Tibial artery (tissue), 4 donors: ENCODE measurements around the gene VCX2.
"Not testable (repeated sequence)": the region's sequence is repeated elsewhere in the genome, so short reads cannot be mapped to it uniquely, and the experiment has no call there.

ENCODE experiments used
- DNase-seq, 2 donors: peaks; one replicate each; pipeline ENCODE4 v3.0.0-alpha.2; 2019
- H3K27ac ChIP-seq, 2 donors: fragments of 200-600 bp; sonication (generic) in 1 of 2; 1 replicate in 1 of 2; 2 replicates in 1 of 2; pipeline ENCODE4 v1.5.1; 2018 to 2019; ENCODE audit warnings: mild to moderate bottlenecking in 1 of 2
- H3K27me3 ChIP-seq, 2 donors: fragments of 200-600 bp; sonication (generic) in 1 of 2; one replicate each; pipeline versions ENCODE4 v1.5.1 to v1.6.0; 2016 to 2019
- H3K36me3 ChIP-seq, 3 donors: fragments of 200-600 bp; sonication (generic) in 2 of 3; one replicate each; pipeline ENCODE4 v1.5.1; 2016 to 2019; ENCODE audit warnings: mild to moderate bottlenecking in 2 of 3
- H3K4me1 ChIP-seq, 4 donors: fragments of 200-600 bp; sonication (generic) in 2 of 4; 1 replicate in 3 of 4; 2 replicates in 1 of 4; pipeline ENCODE4 v1.5.1; 2016 to 2019
- H3K4me3 ChIP-seq, 2 donors: fragments of 200-600 bp; sonication (generic) in 1 of 2; 1 replicate in 1 of 2; 2 replicates in 1 of 2; pipeline ENCODE4 v1.5.1; 2018 to 2019; ENCODE audit warnings: mild to moderate bottlenecking in 2 of 2
- H3K9me3 ChIP-seq, 3 donors: fragments of 200-600 bp; sonication (generic) in 1 of 3; one replicate each; pipeline ENCODE4 v1.5.1; 2016 to 2019
- intact Hi-C: fragments of 100-400 bp; cut with DNase I; formaldehyde crosslinking; loops from one replicate; pipeline ENCODE4 v1.15.0; 2023; ENCODE audit warnings: low total_unique reads
- TF ChIP-seq, protein P1 (sequence below), 2 experiments: fragments of 200-600 bp in 1 of 2; fragments of 450-650 bp in 1 of 2; IDR thresholded peaks; one replicate each; pipeline ENCODE4 v1.5.1; 2017 to 2019; ENCODE audit warnings: antibody characterized with exemption in 2 of 2, mild to moderate bottlenecking in 1 of 2, moderate library complexity in 1 of 2

VCX2 gene

DNA sequence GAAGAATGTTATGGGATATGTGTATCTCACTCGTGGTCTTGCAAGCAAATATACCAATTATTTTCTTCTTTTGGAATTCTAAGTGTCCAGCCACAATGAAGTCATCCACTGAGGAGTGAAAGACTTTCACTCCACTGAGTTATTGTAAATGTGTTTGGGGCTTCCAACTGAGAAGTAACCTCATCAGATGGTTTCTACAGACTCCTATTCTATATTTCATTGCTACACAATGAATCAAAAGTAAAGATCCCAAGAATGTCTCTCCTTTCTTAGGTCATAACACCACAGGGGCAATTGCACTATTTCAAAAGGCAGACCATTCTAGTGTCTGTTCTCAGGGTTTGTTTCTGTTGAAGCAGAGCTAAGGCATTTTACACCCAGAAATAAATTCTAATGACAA lies 12.3 kb upstream of the VCX2 start:
- Histone ChIP-seq H3K36me3 (no peaks in the 10 kb centered on the region), H3K27me3 (no peaks in the 10 kb centered on the region), H3K4me3 (no peak overlapping the region), H3K9me3 (no peaks in the 10 kb centered on the region), H3K4me1 (no peaks in the 10 kb centered on the region), H3K27ac (no peak overlapping the region)
- no peak for DNase-seq
- intact Hi-C loops, result no loop called here
- TF ChIP-seq, protein P1, sequence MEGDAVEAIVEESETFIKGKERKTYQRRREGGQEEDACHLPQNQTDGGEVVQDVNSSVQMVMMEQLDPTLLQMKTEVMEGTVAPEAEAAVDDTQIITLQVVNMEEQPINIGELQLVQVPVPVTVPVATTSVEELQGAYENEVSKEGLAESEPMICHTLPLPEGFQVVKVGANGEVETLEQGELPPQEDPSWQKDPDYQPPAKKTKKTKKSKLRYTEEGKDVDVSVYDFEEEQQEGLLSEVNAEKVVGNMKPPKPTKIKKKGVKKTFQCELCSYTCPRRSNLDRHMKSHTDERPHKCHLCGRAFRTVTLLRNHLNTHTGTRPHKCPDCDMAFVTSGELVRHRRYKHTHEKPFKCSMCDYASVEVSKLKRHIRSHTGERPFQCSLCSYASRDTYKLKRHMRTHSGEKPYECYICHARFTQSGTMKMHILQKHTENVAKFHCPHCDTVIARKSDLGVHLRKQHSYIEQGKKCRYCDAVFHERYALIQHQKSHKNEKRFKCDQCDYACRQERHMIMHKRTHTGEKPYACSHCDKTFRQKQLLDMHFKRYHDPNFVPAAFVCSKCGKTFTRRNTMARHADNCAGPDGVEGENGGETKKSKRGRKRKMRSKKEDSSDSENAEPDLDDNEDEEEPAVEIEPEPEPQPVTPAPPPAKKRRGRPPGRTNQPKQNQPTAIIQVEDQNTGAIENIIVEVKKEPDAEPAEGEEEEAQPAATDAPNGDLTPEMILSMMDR (IDR thresholded peaks at IDR 0.05), result no peak

GRCh38 chrX:8179656-8180055 lies 8.6 kb upstream of the VCX2 start:
- Histone ChIP-seq H3K36me3 (no peaks in the 10 kb centered on the region), H3K27me3 (no peaks in the 10 kb centered on the region), H3K4me1 (no peaks in the 10 kb centered on the region), H3K4me3 (no peak overlapping the region), H3K27ac (no peak overlapping the region), H3K9me3 (no peaks in the 10 kb centered on the region)
- TF ChIP-seq, protein P1 (IDR thresholded peaks at IDR 0.05), result peak in 1 of 2 experiments; percentile 8
- intact Hi-C loops, result no loop called here
- DNase-seq, result no peak

- H3K27ac ChIP-seq, H3K9me3 ChIP-seq, H3K27me3 ChIP-seq, H3K4me1 ChIP-seq, H3K36me3 ChIP-seq, intact Hi-C loops, DNase-seq, H3K4me3 ChIP-seq: not testable (repeated sequence)
These were observed 17.1 kb downstream of the VCX2 start for GRCh38 chrX:8154011-8154410.

- H3K4me3 ChIP-seq, result no peak overlapping the region
- H3K36me3 ChIP-seq, result no peaks in the 10 kb centered on the region
- H3K4me1 ChIP-seq, result no peaks in the 10 kb centered on the region
- peaks cover 0 to 7% (median 0%) of the 10 kb centered on the region in 3 donors for H3K9me3 ChIP-seq
- DNase-seq, result no peak
- intact Hi-C loops, result no loop called here
- no peak overlapping the region for H3K27ac ChIP-seq
- TF ChIP-seq, protein P1 (IDR thresholded peaks at IDR 0.05), result no peak
- no peaks in the 10 kb centered on the region for H3K27me3 ChIP-seq
These were observed 23.8 kb downstream of the VCX2 start for GRCh38 chrX:8147226-8147625.

- H3K36me3 ChIP-seq, result no peaks in the 10 kb centered on the region
- peaks cover 0 to 7% (median 0%) of the 10 kb centered on the region in 3 donors for H3K9me3 ChIP-seq
- TF ChIP-seq, protein P1 (IDR thresholded peaks at IDR 0.05), result no peak
- no peak for DNase-seq
- intact Hi-C loops, result no loop called here
- no peak overlapping the region for H3K4me3 ChIP-seq
- no peaks in the 10 kb centered on the region for H3K27me3 ChIP-seq
- H3K27ac ChIP-seq, result no peak overlapping the region
- H3K4me1 ChIP-seq, result no peaks in the 10 kb centered on the region
These were observed 26.1 kb downstream of the VCX2 start for GRCh38 chrX:8144925-8145324.

DNA sequence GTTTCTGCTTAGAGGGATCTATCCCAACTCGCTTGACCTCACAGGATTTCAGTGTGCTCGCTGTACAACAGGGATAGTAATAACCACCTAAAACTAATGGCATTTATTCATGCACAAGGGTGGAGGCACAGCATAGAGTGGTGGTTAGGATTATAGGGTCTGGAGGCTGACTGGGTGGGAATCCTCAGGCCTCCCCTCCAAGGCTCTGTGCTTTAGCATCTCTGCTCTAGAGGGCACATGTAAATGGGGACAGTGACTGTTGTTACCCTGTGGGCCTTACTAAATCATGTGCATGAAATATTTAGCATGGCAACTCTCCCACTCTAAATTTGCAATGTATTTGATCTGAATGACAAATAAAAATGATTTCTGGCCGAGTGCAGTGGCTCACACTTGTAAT lies 29.2 kb downstream of the VCX2 start:
- no peaks in the 10 kb centered on the region for H3K36me3 ChIP-seq
- no peak overlapping the region for H3K4me3 ChIP-seq
- H3K4me1 ChIP-seq, result no peaks in the 10 kb centered on the region
- intact Hi-C loops, result no loop called here
- H3K27ac ChIP-seq, result no peak overlapping the region
- no peaks in the 10 kb centered on the region for H3K27me3 ChIP-seq
- no peak for DNase-seq
- no peaks in the 10 kb centered on the region for H3K9me3 ChIP-seq
- TF ChIP-seq, protein P1 (IDR thresholded peaks at IDR 0.05), result no peak
